Measurements from ENCODE around the gene TNK2. TPM values are rescaled to one million over a fixed set of nuclear protein-coding genes. Genes with fewer than 3 reads are reported as not detected.

Gene TNK2
- total and polyA plus RNA-seq, 2 of the 13 experiments (the other 11 are each of a cell fraction or from before 2014, with no cell fraction given) = 4.6 to 5.8 TPM

DNA sequence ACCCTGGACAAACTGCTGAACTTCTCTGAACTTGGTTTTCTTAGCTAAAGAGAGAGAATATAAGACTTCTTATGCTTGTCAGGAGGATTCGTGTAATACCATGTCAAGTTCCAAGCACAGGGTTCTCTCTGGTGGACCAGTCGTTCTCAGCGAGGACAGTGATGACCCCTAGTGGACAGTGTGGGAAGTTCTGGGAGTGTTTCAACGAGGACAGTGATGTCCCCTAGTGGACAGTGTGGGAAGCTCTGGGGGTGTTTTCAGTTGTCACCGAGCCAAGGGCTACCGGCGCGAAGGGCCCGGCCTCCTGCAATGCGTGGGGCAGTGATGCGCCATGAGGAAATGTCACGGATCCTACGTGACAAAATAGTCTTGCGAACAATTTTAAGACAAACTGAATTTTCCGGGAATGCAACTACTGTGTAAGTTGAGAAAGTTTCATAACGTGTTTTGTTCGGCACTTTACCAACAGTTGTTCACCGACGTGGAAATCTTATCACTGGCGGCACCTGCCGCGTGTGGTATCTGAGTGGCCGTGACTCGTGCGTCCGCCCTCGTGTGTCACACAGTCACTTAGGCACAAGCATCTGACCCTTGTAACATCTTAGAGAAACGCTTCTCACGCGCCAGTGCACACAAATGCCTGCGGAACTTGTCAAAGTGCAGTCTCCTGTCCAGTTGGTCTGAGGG is 57.4 kb downstream of the TNK2 start (continued):
- no peak for TF ChIP-seq ZNF703 (CRISPR knock-in tag; IDR thresholded peaks at IDR 0.05; ENCODE audit: borderline replicate concordance)
- no peak for TF ChIP-seq REL (CRISPR knock-in tag; conservative IDR thresholded peaks at IDR 0.05)
- TF ChIP-seq ZNF713 (CRISPR knock-in tag; IDR thresholded peaks at IDR 0.05) = no peak
- no peak for TF ChIP-seq SETDB1 (CRISPR knock-in tag; IDR thresholded peaks at IDR 0.05; ENCODE audit: borderline replicate concordance)
- TF ChIP-seq, protein P1, sequence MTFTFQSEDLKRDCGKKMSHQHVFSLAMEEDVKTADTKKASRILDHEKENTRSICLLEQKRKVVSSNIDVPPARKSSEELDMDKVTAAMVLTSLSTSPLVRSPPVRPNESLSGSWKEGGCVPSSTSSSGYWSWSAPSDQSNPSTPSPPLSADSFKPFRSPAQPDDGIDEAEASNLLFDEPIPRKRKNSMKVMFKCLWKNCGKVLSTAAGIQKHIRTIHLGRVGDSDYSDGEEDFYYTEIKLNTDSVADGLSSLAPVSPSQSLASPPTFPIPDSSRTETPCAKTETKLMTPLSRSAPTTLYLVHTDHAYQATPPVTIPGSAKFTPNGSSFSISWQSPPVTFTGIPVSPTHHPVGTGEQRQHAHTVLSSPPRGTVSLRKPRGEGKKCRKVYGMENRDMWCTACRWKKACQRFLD (CRISPR knock-in tag; IDR thresholded peaks at IDR 0.05; ENCODE audit: borderline replicate concordance) = no peak
- no peak for TF ChIP-seq ZNF616 (CRISPR knock-in tag; IDR thresholded peaks at IDR 0.05; ENCODE audit: low read depth)
- TF ChIP-seq ZIK1 (CRISPR knock-in tag; IDR thresholded peaks at IDR 0.05; ENCODE audit: borderline replicate concordance, low read depth) = no peak
- TF ChIP-seq, protein P2, sequence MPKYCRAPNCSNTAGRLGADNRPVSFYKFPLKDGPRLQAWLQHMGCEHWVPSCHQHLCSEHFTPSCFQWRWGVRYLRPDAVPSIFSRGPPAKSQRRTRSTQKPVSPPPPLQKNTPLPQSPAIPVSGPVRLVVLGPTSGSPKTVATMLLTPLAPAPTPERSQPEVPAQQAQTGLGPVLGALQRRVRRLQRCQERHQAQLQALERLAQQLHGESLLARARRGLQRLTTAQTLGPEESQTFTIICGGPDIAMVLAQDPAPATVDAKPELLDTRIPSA (CRISPR knock-in tag; IDR thresholded peaks at IDR 0.05; ENCODE audit: borderline replicate concordance) = no peak
- TF ChIP-seq SRSF9 (IDR thresholded peaks at IDR 0.05; ENCODE audit: borderline replicate concordance, insufficient read depth, low read depth, low read length, poor library complexity, severe bottlenecking) = no peak
- TF ChIP-seq, protein P3, sequence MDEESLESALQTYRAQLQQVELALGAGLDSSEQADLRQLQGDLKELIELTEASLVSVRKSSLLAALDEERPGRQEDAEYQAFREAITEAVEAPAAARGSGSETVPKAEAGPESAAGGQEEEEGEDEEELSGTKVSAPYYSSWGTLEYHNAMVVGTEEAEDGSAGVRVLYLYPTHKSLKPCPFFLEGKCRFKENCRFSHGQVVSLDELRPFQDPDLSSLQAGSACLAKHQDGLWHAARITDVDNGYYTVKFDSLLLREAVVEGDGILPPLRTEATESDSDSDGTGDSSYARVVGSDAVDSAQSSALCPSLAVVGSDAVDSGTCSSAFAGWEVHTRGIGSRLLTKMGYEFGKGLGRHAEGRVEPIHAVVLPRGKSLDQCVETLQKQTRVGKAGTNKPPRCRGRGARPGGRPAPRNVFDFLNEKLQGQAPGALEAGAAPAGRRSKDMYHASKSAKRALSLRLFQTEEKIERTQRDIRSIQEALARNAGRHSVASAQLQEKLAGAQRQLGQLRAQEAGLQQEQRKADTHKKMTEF (CRISPR knock-in tag; IDR thresholded peaks at IDR 0.05) = peak; percentile 73
- TF ChIP-seq ARNT (IDR thresholded peaks at IDR 0.05) = no peak
- TF ChIP-seq PHB2 (IDR thresholded peaks at IDR 0.05; ENCODE audit: partially characterized antibody) = no peak
- TF ChIP-seq KAT7 (CRISPR knock-in tag; IDR thresholded peaks at IDR 0.05; ENCODE audit: borderline replicate concordance) = no peak
- TF ChIP-seq ZNF230 (CRISPR knock-in tag; IDR thresholded peaks at IDR 0.05) = 0 out of 2 replicates have a peak, but pooled peaks have one; percentile 48
- peak; percentile 45; the same call in 1 of the 2 replicates for TF ChIP-seq HOXA3 (CRISPR knock-in tag; IDR thresholded peaks at IDR 0.05)
- TF ChIP-seq, protein P4, sequence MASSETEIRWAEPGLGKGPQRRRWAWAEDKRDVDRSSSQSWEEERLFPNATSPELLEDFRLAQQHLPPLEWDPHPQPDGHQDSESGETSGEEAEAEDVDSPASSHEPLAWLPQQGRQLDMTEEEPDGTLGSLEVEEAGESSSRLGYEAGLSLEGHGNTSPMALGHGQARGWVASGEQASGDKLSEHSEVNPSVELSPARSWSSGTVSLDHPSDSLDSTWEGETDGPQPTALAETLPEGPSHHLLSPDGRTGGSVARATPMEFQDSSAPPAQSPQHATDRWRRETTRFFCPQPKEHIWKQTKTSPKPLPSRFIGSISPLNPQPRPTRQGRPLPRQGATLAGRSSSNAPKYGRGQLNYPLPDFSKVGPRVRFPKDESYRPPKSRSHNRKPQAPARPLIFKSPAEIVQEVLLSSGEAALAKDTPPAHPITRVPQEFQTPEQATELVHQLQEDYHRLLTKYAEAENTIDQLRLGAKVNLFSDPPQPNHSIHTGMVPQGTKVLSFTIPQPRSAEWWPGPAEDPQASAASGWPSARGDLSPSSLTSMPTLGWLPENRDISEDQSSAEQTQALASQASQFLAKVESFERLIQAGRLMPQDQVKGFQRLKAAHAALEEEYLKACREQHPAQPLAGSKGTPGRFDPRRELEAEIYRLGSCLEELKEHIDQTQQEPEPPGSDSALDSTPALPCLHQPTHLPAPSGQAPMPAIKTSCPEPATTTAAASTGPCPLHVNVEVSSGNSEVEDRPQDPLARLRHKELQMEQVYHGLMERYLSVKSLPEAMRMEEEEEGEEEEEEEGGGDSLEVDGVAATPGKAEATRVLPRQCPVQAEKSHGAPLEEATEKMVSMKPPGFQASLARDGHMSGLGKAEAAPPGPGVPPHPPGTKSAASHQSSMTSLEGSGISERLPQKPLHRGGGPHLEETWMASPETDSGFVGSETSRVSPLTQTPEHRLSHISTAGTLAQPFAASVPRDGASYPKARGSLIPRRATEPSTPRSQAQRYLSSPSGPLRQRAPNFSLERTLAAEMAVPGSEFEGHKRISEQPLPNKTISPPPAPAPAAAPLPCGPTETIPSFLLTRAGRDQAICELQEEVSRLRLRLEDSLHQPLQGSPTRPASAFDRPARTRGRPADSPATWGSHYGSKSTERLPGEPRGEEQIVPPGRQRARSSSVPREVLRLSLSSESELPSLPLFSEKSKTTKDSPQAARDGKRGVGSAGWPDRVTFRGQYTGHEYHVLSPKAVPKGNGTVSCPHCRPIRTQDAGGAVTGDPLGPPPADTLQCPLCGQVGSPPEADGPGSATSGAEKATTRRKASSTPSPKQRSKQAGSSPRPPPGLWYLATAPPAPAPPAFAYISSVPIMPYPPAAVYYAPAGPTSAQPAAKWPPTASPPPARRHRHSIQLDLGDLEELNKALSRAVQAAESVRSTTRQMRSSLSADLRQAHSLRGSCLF (CRISPR knock-in tag; IDR thresholded peaks at IDR 0.05; ENCODE audit: borderline replicate concordance) = no peak
- TF ChIP-seq SRF (IDR thresholded peaks at IDR 0.05; ENCODE audit: low read depth, low read length) = 0 out of 2 replicates have a peak, but pooled peaks have one; percentile 12
- no peak for TF ChIP-seq RBFOX2 (IDR thresholded peaks at IDR 0.05; ENCODE audit: low read depth, low read length)
- TF ChIP-seq, protein P5, sequence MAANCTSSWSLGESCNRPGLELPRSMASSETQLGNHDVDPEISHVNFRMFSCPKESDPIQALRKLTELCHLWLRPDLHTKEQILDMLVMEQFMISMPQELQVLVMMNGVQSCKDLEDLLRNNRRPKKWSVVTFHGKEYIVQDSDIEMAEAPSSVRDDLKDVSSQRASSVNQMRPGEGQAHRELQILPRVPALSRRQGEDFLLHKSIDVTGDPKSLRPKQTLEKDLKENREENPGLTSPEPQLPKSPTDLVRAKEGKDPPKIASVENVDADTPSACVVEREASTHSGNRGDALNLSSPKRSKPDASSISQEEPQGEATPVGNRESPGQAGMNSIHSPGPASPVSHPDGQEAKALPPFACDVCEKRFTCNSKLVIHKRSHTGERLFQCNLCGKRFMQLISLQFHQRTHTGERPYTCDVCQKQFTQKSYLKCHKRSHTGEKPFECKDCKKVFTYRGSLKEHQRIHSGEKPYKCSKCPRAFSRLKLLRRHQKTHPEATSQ (CRISPR knock-in tag; IDR thresholded peaks at IDR 0.05; ENCODE audit: borderline replicate concordance) = no peak
- TF ChIP-seq ZNF720 (CRISPR knock-in tag; IDR thresholded peaks at IDR 0.05) = no peak
